ENCODE data around the gene DIS3L2. TPM values are rescaled to one million over a fixed set of nuclear protein-coding genes. Genes with fewer than 3 reads are reported as not detected.
"Not testable (repeated sequence)": the region's sequence is repeated elsewhere in the genome, so short reads cannot be mapped to it uniquely, and the experiment has no call there.

DIS3L2 gene
- polyA plus RNA-seq, 1 experiment: 8.2 TPM

DNA sequence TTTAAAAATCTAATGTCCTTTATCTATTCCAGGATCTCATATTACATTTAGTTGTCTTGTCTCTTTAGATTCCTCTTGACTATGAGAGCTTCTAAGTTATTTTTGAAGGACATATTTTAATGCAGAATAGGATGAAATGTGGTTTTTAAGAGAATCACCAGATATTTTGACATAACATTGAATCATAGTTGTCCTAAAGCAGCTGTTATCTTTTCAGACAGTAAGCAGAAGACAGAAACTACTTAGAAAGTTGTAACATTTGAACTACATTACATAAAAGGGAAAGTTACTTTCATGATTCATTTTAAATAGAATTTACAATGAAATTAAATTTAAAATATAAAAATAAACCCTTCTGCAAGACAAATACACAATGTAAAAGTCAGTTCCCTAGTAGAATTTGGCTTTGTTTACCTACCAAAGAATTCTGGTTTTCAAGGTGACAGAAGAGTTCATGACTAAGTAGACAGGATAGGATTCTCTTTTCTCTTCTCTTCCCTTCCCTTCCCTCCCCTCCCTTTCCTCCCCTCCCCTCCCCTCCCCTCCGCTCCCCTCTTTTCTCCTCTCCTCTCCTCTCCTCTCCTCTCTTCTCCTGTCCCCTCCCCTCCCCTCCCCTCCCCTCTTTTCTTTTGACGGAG, 186.0 kb downstream of the DIS3L2 start:
- Histone ChIP-seq H3K27me3 (ENCODE audit: control insufficient read depth, insufficient read depth, low read length) (no peaks in the 10 kb centered on the region), H3K27ac (ENCODE audit: low read depth, low read length) (no peak overlapping the region), H3K9me3 (ENCODE audit: control insufficient read depth, insufficient read depth, low read length) (no peaks in the 10 kb centered on the region), H3K4me3 (ENCODE audit: low read depth, low read length) (no peak overlapping the region)
- ChIA-PET POLR2A (no interaction called here), CTCF (interaction anchor here (2.2 kb wide), 1 partner anchor 224 kb away, joined by 6 read pairs; no protein-coding TSS in a partner anchor)
- DNase-seq (ENCODE audit: low read depth, low spot score): no peak
- TF ChIP-seq, protein P1, sequence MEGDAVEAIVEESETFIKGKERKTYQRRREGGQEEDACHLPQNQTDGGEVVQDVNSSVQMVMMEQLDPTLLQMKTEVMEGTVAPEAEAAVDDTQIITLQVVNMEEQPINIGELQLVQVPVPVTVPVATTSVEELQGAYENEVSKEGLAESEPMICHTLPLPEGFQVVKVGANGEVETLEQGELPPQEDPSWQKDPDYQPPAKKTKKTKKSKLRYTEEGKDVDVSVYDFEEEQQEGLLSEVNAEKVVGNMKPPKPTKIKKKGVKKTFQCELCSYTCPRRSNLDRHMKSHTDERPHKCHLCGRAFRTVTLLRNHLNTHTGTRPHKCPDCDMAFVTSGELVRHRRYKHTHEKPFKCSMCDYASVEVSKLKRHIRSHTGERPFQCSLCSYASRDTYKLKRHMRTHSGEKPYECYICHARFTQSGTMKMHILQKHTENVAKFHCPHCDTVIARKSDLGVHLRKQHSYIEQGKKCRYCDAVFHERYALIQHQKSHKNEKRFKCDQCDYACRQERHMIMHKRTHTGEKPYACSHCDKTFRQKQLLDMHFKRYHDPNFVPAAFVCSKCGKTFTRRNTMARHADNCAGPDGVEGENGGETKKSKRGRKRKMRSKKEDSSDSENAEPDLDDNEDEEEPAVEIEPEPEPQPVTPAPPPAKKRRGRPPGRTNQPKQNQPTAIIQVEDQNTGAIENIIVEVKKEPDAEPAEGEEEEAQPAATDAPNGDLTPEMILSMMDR (IDR thresholded peaks at IDR 0.05; ENCODE audit: low read depth, low read length): no peak

DNA sequence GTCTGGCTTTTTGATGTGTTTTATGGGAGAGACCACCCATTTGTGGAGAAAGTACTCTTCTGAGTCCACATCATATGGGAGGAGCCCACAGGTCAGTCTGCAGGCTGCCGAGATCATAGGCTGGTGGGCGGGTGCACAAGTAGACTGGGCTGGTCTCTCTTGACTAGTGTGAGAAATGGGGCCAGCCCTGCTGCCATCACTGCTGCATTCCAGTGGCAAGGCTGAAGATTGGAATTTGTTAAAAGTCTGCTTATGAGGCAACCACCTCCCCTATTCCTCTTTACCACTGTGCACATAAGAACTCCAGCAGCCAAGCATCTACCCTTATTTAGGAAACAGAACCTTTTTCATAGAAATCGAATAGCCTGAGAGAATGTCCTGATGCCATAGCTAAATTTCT, 200.7 kb downstream of the DIS3L2 start:
- ChIA-PET POLR2A (no interaction called here), CTCF (no interaction called here)
- no peaks in the 10 kb centered on the region for H3K27me3 ChIP-seq (ENCODE audit: control insufficient read depth, insufficient read depth, low read length)
- H3K27ac ChIP-seq (ENCODE audit: low read depth, low read length): no peak overlapping the region
- H3K4me3 ChIP-seq (ENCODE audit: low read depth, low read length): no peak overlapping the region
- TF ChIP-seq, protein P1 (IDR thresholded peaks at IDR 0.05; ENCODE audit: low read depth, low read length): no peak
- no peak for DNase-seq (ENCODE audit: low read depth, low spot score)
- H3K9me3 ChIP-seq (ENCODE audit: control insufficient read depth, insufficient read depth, low read length): no peaks in the 10 kb centered on the region

DNA sequence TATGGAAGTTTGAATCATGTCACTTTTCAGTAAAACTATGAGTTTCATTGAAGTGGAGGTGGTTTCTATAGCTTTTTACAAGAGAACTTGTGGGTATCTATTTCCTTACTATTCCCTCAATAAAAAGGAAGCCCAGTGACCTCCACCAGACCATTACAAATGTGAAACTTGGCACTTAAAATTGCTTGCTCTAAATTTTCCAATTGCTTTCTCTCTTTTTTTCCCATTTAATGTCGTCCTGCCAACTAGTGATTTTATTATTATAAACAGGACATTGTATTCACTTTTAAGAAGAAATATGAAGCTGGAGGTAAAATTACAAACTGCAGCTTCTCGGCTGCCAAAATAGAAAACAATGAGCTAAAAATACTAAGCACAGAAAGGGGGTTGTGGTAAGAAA, 208.9 kb downstream of the DIS3L2 start:
- no peak for DNase-seq (ENCODE audit: low read depth, low spot score)
- Histone ChIP-seq H3K27ac (ENCODE audit: low read depth, low read length) (no peak overlapping the region), H3K4me3 (ENCODE audit: low read depth, low read length) (no peak overlapping the region), H3K27me3 (ENCODE audit: control insufficient read depth, insufficient read depth, low read length) (no peaks in the 10 kb centered on the region), H3K9me3 (ENCODE audit: control insufficient read depth, insufficient read depth, low read length) (no peaks in the 10 kb centered on the region)
- POLR2A ChIA-PET: no interaction called here
- TF ChIP-seq, protein P1 (IDR thresholded peaks at IDR 0.05; ENCODE audit: low read depth, low read length): no peak
- CTCF ChIA-PET: interaction anchor here (0.7 kb wide), 1 partner anchor 270 kb away, joined by 3 read pairs; no protein-coding TSS in a partner anchor

DNA sequence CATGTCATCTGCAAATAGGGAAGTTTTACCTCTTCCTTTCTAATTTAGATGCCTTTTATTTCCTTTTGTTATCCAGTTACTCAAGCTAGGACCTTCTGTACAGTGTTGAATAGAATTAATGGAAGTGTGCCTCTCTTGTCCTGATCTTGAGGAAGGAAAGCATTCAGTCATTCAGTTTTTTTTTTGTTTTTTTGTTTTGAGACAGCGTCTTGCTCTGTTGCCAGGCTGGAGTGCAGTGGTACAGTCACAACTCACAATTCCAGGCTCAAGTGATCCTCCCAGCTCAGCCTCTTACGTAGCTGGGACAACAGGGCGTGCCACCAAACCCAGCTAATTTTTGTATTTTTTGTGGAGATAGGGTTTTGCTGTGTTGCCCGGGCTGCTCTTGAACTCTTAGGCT, 213.1 kb downstream of the DIS3L2 start:
- H3K27me3 ChIP-seq (ENCODE audit: control insufficient read depth, insufficient read depth, low read length): no peaks in the 10 kb centered on the region
- POLR2A ChIA-PET: interaction anchor here (0.6 kb wide), 1 partner anchor 363 kb away, joined by 3 read pairs; no protein-coding TSS in a partner anchor
- DNase-seq (ENCODE audit: low read depth, low spot score): no peak
- no peak overlapping the region for H3K4me3 ChIP-seq (ENCODE audit: low read depth, low read length)
- no peaks in the 10 kb centered on the region; the same call in 1 of the 2 replicates for H3K9me3 ChIP-seq (ENCODE audit: control insufficient read depth, insufficient read depth, low read length)
- CTCF ChIA-PET: interaction anchor here (0.5 to 0.6 kb wide), 2 partner anchors 1272 to 1315 kb away, joined by 3 read pairs; no protein-coding TSS in a partner anchor
- H3K27ac ChIP-seq (ENCODE audit: low read depth, low read length): no peak overlapping the region
- TF ChIP-seq, protein P1 (IDR thresholded peaks at IDR 0.05; ENCODE audit: low read depth, low read length): no peak

DNA sequence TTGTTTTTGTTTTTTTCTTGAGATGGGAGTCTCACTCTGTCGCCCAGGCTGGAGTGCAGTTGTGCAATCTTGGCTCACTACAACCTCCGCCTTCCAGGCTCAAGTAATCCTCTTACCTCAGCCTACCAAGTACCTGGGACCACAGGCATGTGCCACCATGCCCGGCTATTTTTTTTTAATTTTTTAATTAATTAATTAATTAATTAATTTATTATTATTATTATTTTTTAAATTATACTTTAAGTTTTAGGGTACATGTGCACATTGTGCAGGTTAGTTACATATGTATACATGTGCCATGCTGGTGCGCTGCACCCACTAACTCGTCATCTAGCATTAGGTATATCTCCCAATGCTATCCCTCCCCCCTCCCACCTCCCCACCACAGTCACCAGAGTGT, 215.1 kb downstream of the DIS3L2 start:
- H3K9me3 ChIP-seq (ENCODE audit: control insufficient read depth, insufficient read depth, low read length); H3K4me3 ChIP-seq (ENCODE audit: low read depth, low read length); DNase-seq (ENCODE audit: low read depth, low spot score); CTCF ChIA-PET; H3K27ac ChIP-seq (ENCODE audit: low read depth, low read length); H3K27me3 ChIP-seq (ENCODE audit: control insufficient read depth, insufficient read depth, low read length); POLR2A ChIA-PET: not testable (repeated sequence)

Measured in AG04450 (cell line).